ENCODE measurements around the gene ADGRL3. TPM values are rescaled to one million over a fixed set of nuclear protein-coding genes. Genes with fewer than 3 reads are reported as not detected.

The ADGRL3 gene
- total and polyA plus RNA-seq, 8 donors, result 0.08 to 1.4 (median 0.24) TPM

- H3K27ac ChIP-seq, result no peak overlapping the region
- no peaks in the 10 kb centered on the region for H3K27me3 ChIP-seq
- no peaks in the 10 kb centered on the region for H3K36me3 ChIP-seq
- WGBS, 2 donors, result 17 to 22% methylated on average over 3 of the region's 3 CpGs
- FAIRE-seq, result no peak
- intact Hi-C loops (cut with DNase I), result no loop called here
- TF ChIP-seq, protein P1, sequence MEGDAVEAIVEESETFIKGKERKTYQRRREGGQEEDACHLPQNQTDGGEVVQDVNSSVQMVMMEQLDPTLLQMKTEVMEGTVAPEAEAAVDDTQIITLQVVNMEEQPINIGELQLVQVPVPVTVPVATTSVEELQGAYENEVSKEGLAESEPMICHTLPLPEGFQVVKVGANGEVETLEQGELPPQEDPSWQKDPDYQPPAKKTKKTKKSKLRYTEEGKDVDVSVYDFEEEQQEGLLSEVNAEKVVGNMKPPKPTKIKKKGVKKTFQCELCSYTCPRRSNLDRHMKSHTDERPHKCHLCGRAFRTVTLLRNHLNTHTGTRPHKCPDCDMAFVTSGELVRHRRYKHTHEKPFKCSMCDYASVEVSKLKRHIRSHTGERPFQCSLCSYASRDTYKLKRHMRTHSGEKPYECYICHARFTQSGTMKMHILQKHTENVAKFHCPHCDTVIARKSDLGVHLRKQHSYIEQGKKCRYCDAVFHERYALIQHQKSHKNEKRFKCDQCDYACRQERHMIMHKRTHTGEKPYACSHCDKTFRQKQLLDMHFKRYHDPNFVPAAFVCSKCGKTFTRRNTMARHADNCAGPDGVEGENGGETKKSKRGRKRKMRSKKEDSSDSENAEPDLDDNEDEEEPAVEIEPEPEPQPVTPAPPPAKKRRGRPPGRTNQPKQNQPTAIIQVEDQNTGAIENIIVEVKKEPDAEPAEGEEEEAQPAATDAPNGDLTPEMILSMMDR (IDR thresholded peaks at IDR 0.05), result no peak
- H3K9me3 ChIP-seq, result no peaks in the 10 kb centered on the region
- no peak overlapping the region for H3K4me3 ChIP-seq
- no peaks in the 10 kb centered on the region for H3K4me1 ChIP-seq
- no peak for DNase-seq
- peak in 1 of 4 donors; percentile 45 for ATAC-seq
These were observed 355.7 kb downstream of the ADGRL3 start for GRCh38 chr4:61555789-61556188.

GRCh38 chr4:61556277-61556676, 356.2 kb downstream of the ADGRL3 start:
- H3K9me3 ChIP-seq, result no peaks in the 10 kb centered on the region
- no peak overlapping the region for H3K4me3 ChIP-seq
- TF ChIP-seq, protein P1 (IDR thresholded peaks at IDR 0.05), result no peak
- ATAC-seq (peak in 2 of 4 donors; percentile 41 to 64), FAIRE-seq (no peak), DNase-seq (no peak)
- intact Hi-C loops (cut with DNase I), result no loop called here
- no peak overlapping the region for H3K27ac ChIP-seq
- 30 to 38% methylated on average over 1 of the region's 1 CpG for WGBS, 2 donors
- no peaks in the 10 kb centered on the region for H3K27me3 ChIP-seq
- no peaks in the 10 kb centered on the region for H3K36me3 ChIP-seq
- H3K4me1 ChIP-seq, result no peaks in the 10 kb centered on the region

GRCh38 chr4:61559396-61559795, 359.3 kb downstream of the ADGRL3 start:
- no peak overlapping the region for H3K4me3 ChIP-seq
- H3K9me3 ChIP-seq, result no peaks in the 10 kb centered on the region
- FAIRE-seq (no peak), DNase-seq (no peak), ATAC-seq (no peak)
- no peak overlapping the region for H3K27ac ChIP-seq
- no peaks in the 10 kb centered on the region for H3K4me1 ChIP-seq
- 75 to 81% methylated on average over 3 of the region's 3 CpGs for WGBS, 2 donors
- TF ChIP-seq, protein P1 (IDR thresholded peaks at IDR 0.05), result no peak
- H3K36me3 ChIP-seq, result no peaks in the 10 kb centered on the region
- intact Hi-C loops (cut with DNase I), result no loop called here
- H3K27me3 ChIP-seq, result no peaks in the 10 kb centered on the region

DNA sequence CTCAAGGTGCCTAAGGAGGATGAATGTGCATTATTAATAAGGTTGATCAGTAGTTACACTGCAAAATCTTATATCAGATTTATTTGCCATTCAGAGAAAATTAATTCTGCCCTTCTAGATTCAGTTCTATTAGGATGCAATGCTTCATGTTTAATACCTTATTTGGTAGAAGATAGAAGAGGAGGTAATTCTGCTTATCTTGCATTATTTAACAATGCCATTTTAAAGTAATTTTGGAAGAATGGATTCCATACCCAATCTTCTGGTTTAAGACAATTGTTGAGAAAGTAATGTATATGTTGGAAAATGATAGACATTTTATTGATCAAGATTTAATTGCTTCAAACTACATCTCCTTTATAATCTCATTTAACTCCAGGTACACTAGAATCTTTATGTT, 360.9 kb downstream of the ADGRL3 start:
- no peak for ATAC-seq
- Histone ChIP-seq H3K27me3 (no peaks in the 10 kb centered on the region), H3K9me3 (no peaks in the 10 kb centered on the region), H3K36me3 (no peaks in the 10 kb centered on the region), H3K4me3 (no peak overlapping the region), H3K4me1 (no peaks in the 10 kb centered on the region), H3K27ac (no peak overlapping the region)
- no peak for DNase-seq
- TF ChIP-seq, protein P1 (IDR thresholded peaks at IDR 0.05), result no peak
- intact Hi-C loops (cut with DNase I), result no loop called here
- FAIRE-seq, result no peak

- intact Hi-C loops (cut with DNase I), result no loop called here
- TF ChIP-seq, protein P1 (IDR thresholded peaks at IDR 0.05), result no peak
- 57 to 72% methylated on average over 2 of the region's 2 CpGs for WGBS, 2 donors
- Histone ChIP-seq H3K27me3 (no peaks in the 10 kb centered on the region), H3K4me3 (no peak overlapping the region), H3K4me1 (no peaks in the 10 kb centered on the region), H3K9me3 (no peaks in the 10 kb centered on the region), H3K27ac (no peak overlapping the region), H3K36me3 (no peaks in the 10 kb centered on the region)
- DNase-seq (no peak), FAIRE-seq (no peak), ATAC-seq (no peak)
These were observed 371.8 kb downstream of the ADGRL3 start for GRCh38 chr4:61571761-61572559.

All from pancreas (tissue), 10 donors.